Upper lobe of right lung (tissue), 1 donor: ENCODE results near the gene DNAH5. TPM values are rescaled to one million over a fixed set of nuclear protein-coding genes. Genes with fewer than 3 reads are reported as not detected.
A peak's percentile ranks its signal among the peaks of the same experiment; 100 is the strongest.

Experiments
- ATAC-seq: fragments of 200-7000 bp; cut with Tn5 transposase; one replicate; pipeline ENCODE4 v1.9.1; 2020; ENCODE audit warnings: mild to moderate bottlenecking, moderate library complexity
- DNase-seq: peaks from one replicate; pipeline ENCODE4 v3.0.0-alpha.2; 2020
- H3K27ac ChIP-seq: fragments of 200-600 bp; one replicate; pipeline ENCODE4 v1.8.0; 2022
- H3K27me3 ChIP-seq: fragments of 200-600 bp; one replicate; pipeline ENCODE4 v1.8.0; 2022; ENCODE audit warnings: mild to moderate bottlenecking
- H3K36me3 ChIP-seq: fragments of 200-600 bp; one replicate; pipeline ENCODE4 v1.8.0; 2022
- H3K4me1 ChIP-seq: fragments of 200-600 bp; one replicate; pipeline ENCODE4 v1.8.0; 2022
- H3K4me3 ChIP-seq: fragments of 200-600 bp; one replicate; pipeline ENCODE4 v1.8.0; 2022; ENCODE audit warnings: mild to moderate bottlenecking
- H3K9me3 ChIP-seq: fragments of 200-600 bp; one replicate; pipeline ENCODE4 v1.8.0; 2022
- CTCF ChIP-seq: fragments of 200-600 bp; IDR thresholded peaks from one replicate; pipeline ENCODE4 v1.8.0; 2022; ENCODE audit warnings: antibody characterized with exemption
- intact Hi-C: fragments of 100-400 bp; cut with DNase I; formaldehyde crosslinking; loops from one replicate; pipeline ENCODE4 v1.11.0; 2022
- total RNA-seq: library from RNA; stranded (reverse); fragmentation: NEBNext Ultra II Directional; extraction: Animal tissue kit (Norgen Biotek cat#: 25700); gene quantifications from one replicate; pipeline ENCODE4 v1.2.1, GENCODE V29; 2021
- donor health status: DM: no; HTN: yes; CAD: no; lungs with severe emphysema.

Gene DNAH5
- total RNA-seq, 1 donor from 2014 or later, result 4.6 TPM

- DNase-seq (no peak), ATAC-seq (no peak)
- Histone ChIP-seq H3K4me3 (no peak overlapping the region), H3K4me1 (no peaks in the 10 kb centered on the region), H3K27ac (no peak overlapping the region), H3K36me3 (no peaks in the 10 kb centered on the region), H3K9me3 (no peaks in the 10 kb centered on the region), H3K27me3 (no peaks in the 10 kb centered on the region)
- intact Hi-C loops, result no loop called here
- TF ChIP-seq CTCF, result no peak
These were observed 31.7 kb upstream of the DNAH5 start for GRCh38 chr5:13976223-13976622.

GRCh38 chr5:13975246-13975645 lies 30.8 kb upstream of the DNAH5 start:
- no peaks in the 10 kb centered on the region for H3K27me3 ChIP-seq
- ATAC-seq (no peak), DNase-seq (no peak)
- no peaks in the 10 kb centered on the region for H3K36me3 ChIP-seq
- H3K4me1 ChIP-seq, result no peaks in the 10 kb centered on the region
- no peak overlapping the region for H3K4me3 ChIP-seq
- no peaks in the 10 kb centered on the region for H3K9me3 ChIP-seq
- no peak for TF ChIP-seq CTCF
- intact Hi-C loops, result no loop called here
- H3K27ac ChIP-seq, result no peak overlapping the region

- DNase-seq (no peak), ATAC-seq (no peak)
- intact Hi-C loops, result no loop called here
- Histone ChIP-seq H3K4me1 (no peaks in the 10 kb centered on the region), H3K4me3 (no peak overlapping the region), H3K27ac (no peak overlapping the region), H3K36me3 (no peaks in the 10 kb centered on the region), H3K9me3 (no peaks in the 10 kb centered on the region), H3K27me3 (no peaks in the 10 kb centered on the region)
- no peak for TF ChIP-seq CTCF
These were observed 29.2 kb upstream of the DNAH5 start for GRCh38 chr5:13973724-13974123.

GRCh38 chr5:13972029-13972428 lies 27.5 kb upstream of the DNAH5 start:
- DNase-seq (no peak), ATAC-seq (no peak)
- H3K9me3 ChIP-seq, result no peaks in the 10 kb centered on the region
- no peak for TF ChIP-seq CTCF
- no peak overlapping the region for H3K27ac ChIP-seq
- H3K27me3 ChIP-seq, result no peaks in the 10 kb centered on the region
- no peaks in the 10 kb centered on the region for H3K36me3 ChIP-seq
- intact Hi-C loops, result no loop called here
- no peak overlapping the region for H3K4me3 ChIP-seq
- no peaks in the 10 kb centered on the region for H3K4me1 ChIP-seq

GRCh38 chr5:13957032-13957645 lies 12.7 kb upstream of the DNAH5 start:
- H3K27ac ChIP-seq, result no peak overlapping the region
- intact Hi-C loops, result no loop called here
- ATAC-seq, result peak; percentile 77
- H3K4me3 ChIP-seq, result no peak overlapping the region
- TF ChIP-seq CTCF, result peak; percentile 52
- H3K36me3 ChIP-seq, result no peaks in the 10 kb centered on the region
- no peaks in the 10 kb centered on the region for H3K27me3 ChIP-seq
- no peaks in the 10 kb centered on the region for H3K9me3 ChIP-seq
- no peaks in the 10 kb centered on the region for H3K4me1 ChIP-seq
- no peak for DNase-seq

- Histone ChIP-seq H3K36me3 (no peaks in the 10 kb centered on the region), H3K27me3 (no peaks in the 10 kb centered on the region), H3K4me1 (no peaks in the 10 kb centered on the region), H3K27ac (no peak overlapping the region), H3K9me3 (no peaks in the 10 kb centered on the region), H3K4me3 (no peak overlapping the region)
- DNase-seq, result no peak
- ATAC-seq, result no peak
- no peak for TF ChIP-seq CTCF
- intact Hi-C loops, result no loop called here
These were observed 12.0 kb upstream of the DNAH5 start for GRCh38 chr5:13956471-13956870.
